HepG2 (cell line): Measurements from ENCODE around the gene THSD4. TPM values are rescaled to one million over a fixed set of nuclear protein-coding genes. Genes with fewer than 3 reads are reported as not detected.

Experiments
- ATAC-seq: fragments of 200-7000 bp; cut with Tn5 transposase; 3 replicates; pipeline ENCODE4 v1.9.1; 2020; ENCODE audit warnings: mild to moderate bottlenecking, moderate library complexity
- BruUV-seq: library from RNA; stranded (reverse); fragments of 400-500 nt; replicated peaks from 2 replicates; lab custom pipeline; 2021; lab: Mats Ljungman, UMichigan
- CTCF ChIA-PET: fragments of 300-600 bp; formaldehyde crosslinking; extraction: SDS; loops from one replicate; lab custom pipeline; 2021; ENCODE audit warnings: low total read pairs, inconsistent platforms, low intra/inter-chr PET ratio; lab: Yijun Ruan, JAX
- POLR2A ChIA-PET: fragments of 350-600 bp; sonication (Branson Sonifier 250); formaldehyde crosslinking; loops from one replicate; lab custom pipeline; 2020; ENCODE audit warnings: antibody characterized with exemption, inconsistent platforms; lab: Yijun Ruan, JAX
- DNase-seq: peaks from one replicate; pipeline ENCODE4 v3.0.0-alpha.2; 2015; ENCODE audit warnings: low spot score
- FAIRE-seq: peaks from 3 replicates; lab custom pipeline; 2011; peaks lifted over from hg19 to GRCh38; lab: Jason Lieb, UNC
- H2AFZ ChIP-seq: one replicate; pipeline ENCODE4 v1.6.1; 2011; ENCODE audit warnings: low read length, inconsistent platforms
- H3K27ac ChIP-seq: fragments of 300-600 bp; 3 replicates; pipeline ENCODE4 v1.8.0; 2011; ENCODE audit warnings: mixed run types, mild to moderate bottlenecking, mixed read lengths, low read length, inconsistent platforms; ENCODE audit not compliant: insufficient read depth; ENCODE audit errors: extremely low read length
- H3K27me3 ChIP-seq, 2 experiments: fragments of 200-600 bp in 1 of 2; 2 replicates in 1 of 2; 3 replicates in 1 of 2; pipeline versions ENCODE4 v1.6.0 to v1.8.0; 2011; ENCODE audit warnings: low read length in 2 of 2, mild to moderate bottlenecking in 2 of 2, moderate library complexity in 2 of 2, inconsistent platforms in 1 of 2; ENCODE audit not compliant: insufficient read depth in 2 of 2, control insufficient read depth in 1 of 2
- H3K36me3 ChIP-seq, 2 experiments: fragments of 200-600 bp in 1 of 2; replicated peaks in 1 of 2; 2 replicates in 1 of 2; 3 replicates in 1 of 2; pipeline versions ENCODE4 v1.5.1 to v1.8.0; 2011; ENCODE audit warnings: low read length in 2 of 2, inconsistent platforms in 1 of 2; ENCODE audit not compliant: insufficient read depth in 2 of 2, control insufficient read depth in 1 of 2
- H3K4me1 ChIP-seq: 2 replicates; pipeline ENCODE4 v1.5.1; 2012; ENCODE audit warnings: low read length, inconsistent platforms; ENCODE audit not compliant: insufficient read depth
- H3K4me2 ChIP-seq: 2 replicates; pipeline ENCODE4 v1.6.0; 2011; ENCODE audit warnings: low read depth, low read length, inconsistent platforms
- H3K4me3 ChIP-seq, 3 experiments: fragments of 200-600 bp in 1 of 3; sonication (generic), shearing (Covaris generic) in 1 of 3; replicated peaks in 1 of 3; 2 replicates each; pipeline ENCODE4 v1.5.1; 2011 to 2016; ENCODE audit warnings: low read length in 3 of 3, inconsistent platforms in 2 of 3, low read depth in 2 of 3, mild to moderate bottlenecking in 2 of 3, control low read depth in 1 of 3, mixed read lengths in 1 of 3; ENCODE audit not compliant: insufficient read depth in 1 of 3
- H3K79me2 ChIP-seq: one replicate; pipeline ENCODE4 v1.6.1; 2011; ENCODE audit warnings: low read length, inconsistent platforms; ENCODE audit not compliant: insufficient read depth
- H3K9ac ChIP-seq: 2 replicates; pipeline ENCODE4 v1.6.0; 2011; ENCODE audit warnings: mild to moderate bottlenecking, low read depth, low read length, inconsistent platforms; ENCODE audit not compliant: insufficient read depth
- H3K9me3 ChIP-seq: 2 replicates; pipeline ENCODE4 v1.5.1; 2012; ENCODE audit warnings: mild to moderate bottlenecking, low read length
- H4K20me1 ChIP-seq: 2 replicates; pipeline ENCODE4 v1.6.0; 2011; ENCODE audit warnings: inconsistent platforms, mild to moderate bottlenecking, low read length, moderate library complexity; ENCODE audit not compliant: insufficient read depth
- DBP ChIP-seq: sonication (generic); formaldehyde crosslinking; IDR thresholded peaks from 2 replicates; pipeline ENCODE4 v1.4.0; 2020; ENCODE audit warnings: missing genetic modification reagents; ENCODE audit errors: not compliant biosample characterization
- EEA1 ChIP-seq: sonication (generic); formaldehyde crosslinking; IDR thresholded peaks from 2 replicates; pipeline ENCODE4 v1.5.1; 2020; ENCODE audit warnings: mild to moderate bottlenecking, missing genetic modification reagents, borderline replicate concordance
- FOXP4 ChIP-seq: sonication (generic); formaldehyde crosslinking; IDR thresholded peaks from 2 replicates; pipeline ENCODE4 v1.4.0; 2020; ENCODE audit warnings: missing genetic modification reagents
- KDM4B ChIP-seq: sonication (generic); formaldehyde crosslinking; IDR thresholded peaks from 2 replicates; pipeline ENCODE4 v1.4.0; 2020; ENCODE audit warnings: missing genetic modification reagents
- ZNF12 ChIP-seq: sonication (generic); formaldehyde crosslinking; IDR thresholded peaks from 2 replicates; pipeline ENCODE4 v1.5.0; 2020; ENCODE audit warnings: missing genetic modification reagents
- ZNF121 ChIP-seq: sonication (generic); formaldehyde crosslinking; IDR thresholded peaks from 2 replicates; pipeline ENCODE4 v1.5.0; 2020; ENCODE audit warnings: mild to moderate bottlenecking, missing genetic modification reagents
- ZNF18 ChIP-seq: sonication (generic); formaldehyde crosslinking; IDR thresholded peaks from 2 replicates; pipeline ENCODE4 v1.8.0; 2022; ENCODE audit warnings: mild to moderate bottlenecking, missing genetic modification reagents; ENCODE audit not compliant: insufficient replicate concordance
- ZNF546 ChIP-seq: sonication (generic); formaldehyde crosslinking; conservative IDR thresholded peaks from 2 replicates; pipeline ENCODE4 v1.8.1; 2023; ENCODE audit warnings: mild to moderate bottlenecking, missing genetic modification reagents
- ZNF616 ChIP-seq: sonication (generic); formaldehyde crosslinking; IDR thresholded peaks from 2 replicates; pipeline ENCODE4 v1.5.0; 2020; ENCODE audit warnings: low read depth, mild to moderate bottlenecking, missing genetic modification reagents
- ZNF687 ChIP-seq: sonication (generic); formaldehyde crosslinking; IDR thresholded peaks from 2 replicates; pipeline ENCODE4 v1.5.1; 2020; ENCODE audit warnings: mild to moderate bottlenecking, missing genetic modification reagents, moderate library complexity
- ZNF775 ChIP-seq: sonication (generic); formaldehyde crosslinking; IDR thresholded peaks from 2 replicates; pipeline ENCODE4 v1.4.0; 2020; ENCODE audit warnings: missing genetic modification reagents, mild to moderate bottlenecking, moderate library complexity, borderline replicate concordance
- WGBS: methylation state at CpG from one replicate; pipeline ENCODE4 v1.1.6; 2017; ENCODE audit warnings: low lambda C conversion rate; 5-methylcytosine and 5-hydroxymethylcytosine counted together
- in situ Hi-C: cut with HindIII; loops from 2 replicates; pipeline ENCODE4 v1.10.0; 2017; ENCODE audit warnings: low pct_unique_long_range_greater_than_20kb; ENCODE audit not compliant: extremely low pct_ligation_motif_present
- intact Hi-C: fragments of 100-400 bp; cut with micrococcal nuclease; formaldehyde crosslinking; loops from one replicate; pipeline ENCODE4 v1.10.0; 2022; ENCODE audit not compliant: unreplicated experiment
- polyA plus RNA-seq, 8 experiments: library from polyadenylated mRNA; depleted of rRNA in 3 of 8; stranded (reverse) in 7 of 8; unstranded in 1 of 8; fragments of >200 nt; fragmentation: Illumina TruSeq in 4 of 8; extraction: Trizol in 4 of 8; gene quantifications; 2 replicates each; pipeline versions ENCODE4 v1.2.1 to v1.2.3, GENCODE V29; 2011 to 2016; ENCODE audit warnings: low read depth in 4 of 8, missing spikeins in 1 of 8, mixed read lengths in 1 of 8; ENCODE audit not compliant: insufficient read depth in 1 of 8
- total RNA-seq, 5 experiments: library from RNA; depleted of rRNA; stranded (reverse); fragments of >200 nt; fragmentation: Illumina TruSeq; extraction: Trizol; gene quantifications; 2 replicates each; pipeline ENCODE4 v1.2.3, GENCODE V29; 2016; ENCODE audit warnings: low read depth in 1 of 5

The THSD4 gene
- total and polyA plus RNA-seq, 2 of the 13 experiments (the other 11 are each of a cell fraction or from before 2014, with no cell fraction given): 0.07 to 0.21 TPM

GRCh38 chr15:71469413-71469812 lies 354.1 kb downstream of the THSD4 start:
- Histone ChIP-seq H3K36me3 (no peaks in the 10 kb centered on the region), H3K79me2 (no peaks in the 10 kb centered on the region), H3K4me3 (no peak overlapping the region), H3K4me2 (no peak overlapping the region), H3K27me3 (peaks cover 3% of the 10 kb centered on the region in 2 experiments; a peak in 2 of 5 replicates), H4K20me1 (no peaks in the 10 kb centered on the region), H3K4me1 (no peaks in the 10 kb centered on the region), H3K9ac (no peak overlapping the region), H3K27ac (no peak overlapping the region), H3K9me3 (no peaks in the 10 kb centered on the region), H2AFZ (no peak overlapping the region)
- no TSS peak for BruUV-seq
- intact Hi-C loops (no loop called here), in situ Hi-C loops (no loop called here)
- WGBS: 49% methylated on average over 5 of the region's 8 CpGs
- no peak for ATAC-seq
- FAIRE-seq: no peak
- CTCF ChIA-PET: no interaction called here
- DNase-seq: no peak
- POLR2A ChIA-PET: no interaction called here
- TF ChIP-seq ZNF775 (CRISPR knock-in tag) (no peak), FOXP4 (CRISPR knock-in tag) (no peak), ZNF687 (CRISPR knock-in tag) (no peak), ZNF546 (CRISPR knock-in tag) (no peak), KDM4B (CRISPR knock-in tag) (no peak), ZNF18 (no peak), ZNF616 (CRISPR knock-in tag) (no peak), EEA1 (CRISPR knock-in tag) (no peak), ZNF121 (CRISPR knock-in tag) (no peak), ZNF12 (no peak), DBP (CRISPR knock-in tag) (no peak)
